Measurements from ENCODE around the gene SERPINA10.
"Not testable (repeated sequence)": the region's sequence is repeated elsewhere in the genome, so short reads cannot be mapped to it uniquely, and the experiment has no call there.

The SERPINA10 gene

DNA sequence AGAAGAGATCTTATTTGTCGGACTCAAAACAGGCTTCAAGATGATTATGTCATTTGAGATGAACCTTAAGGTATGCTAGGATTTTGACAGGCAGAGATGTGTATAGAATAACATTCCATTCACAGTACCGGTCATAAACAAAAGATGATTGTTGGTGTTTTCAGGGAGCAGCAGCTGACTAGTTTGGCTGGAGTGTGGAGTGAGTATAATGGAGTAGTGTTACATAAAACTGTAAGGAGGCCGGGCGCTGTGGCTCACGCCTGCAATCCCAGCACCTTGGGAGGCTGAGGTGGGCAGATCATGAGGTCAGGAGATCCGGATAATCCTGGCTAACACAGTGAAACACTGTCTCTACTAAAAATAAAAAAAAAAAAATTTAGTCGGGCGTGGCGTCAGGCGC is 23.9 kb downstream of the SERPINA10 start:
- no peak for DNase-seq (ENCODE audit: low read depth)
- no peak overlapping the region for H3K4me3 ChIP-seq (ENCODE audit: low read depth, low read length)
- TF ChIP-seq, protein P1, sequence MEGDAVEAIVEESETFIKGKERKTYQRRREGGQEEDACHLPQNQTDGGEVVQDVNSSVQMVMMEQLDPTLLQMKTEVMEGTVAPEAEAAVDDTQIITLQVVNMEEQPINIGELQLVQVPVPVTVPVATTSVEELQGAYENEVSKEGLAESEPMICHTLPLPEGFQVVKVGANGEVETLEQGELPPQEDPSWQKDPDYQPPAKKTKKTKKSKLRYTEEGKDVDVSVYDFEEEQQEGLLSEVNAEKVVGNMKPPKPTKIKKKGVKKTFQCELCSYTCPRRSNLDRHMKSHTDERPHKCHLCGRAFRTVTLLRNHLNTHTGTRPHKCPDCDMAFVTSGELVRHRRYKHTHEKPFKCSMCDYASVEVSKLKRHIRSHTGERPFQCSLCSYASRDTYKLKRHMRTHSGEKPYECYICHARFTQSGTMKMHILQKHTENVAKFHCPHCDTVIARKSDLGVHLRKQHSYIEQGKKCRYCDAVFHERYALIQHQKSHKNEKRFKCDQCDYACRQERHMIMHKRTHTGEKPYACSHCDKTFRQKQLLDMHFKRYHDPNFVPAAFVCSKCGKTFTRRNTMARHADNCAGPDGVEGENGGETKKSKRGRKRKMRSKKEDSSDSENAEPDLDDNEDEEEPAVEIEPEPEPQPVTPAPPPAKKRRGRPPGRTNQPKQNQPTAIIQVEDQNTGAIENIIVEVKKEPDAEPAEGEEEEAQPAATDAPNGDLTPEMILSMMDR (IDR thresholded peaks at IDR 0.05; ENCODE audit: low read depth, low read length, missing control alignments), result no peak
- in situ Hi-C loops (cut with HindIII; ENCODE audit: low sequenced_read_pairs), result no loop called here

DNA sequence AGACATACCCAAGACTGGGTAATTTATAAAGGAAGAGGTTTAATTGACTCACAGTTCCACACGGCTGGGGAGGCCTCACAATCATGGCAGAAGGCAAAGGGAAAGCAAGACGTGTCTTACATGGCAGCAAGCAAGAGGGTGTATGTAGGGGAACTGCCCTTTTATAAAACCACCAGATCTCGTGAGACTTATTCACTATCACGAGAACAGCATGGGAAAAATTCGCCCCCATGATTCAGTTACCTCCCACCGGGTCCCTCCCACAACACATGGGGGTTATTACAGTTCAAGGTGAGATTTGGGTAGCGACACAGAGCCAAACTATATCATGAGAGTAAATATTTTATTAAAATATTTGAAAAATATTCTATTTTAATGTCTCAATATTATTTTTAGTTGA is 24.5 kb downstream of the SERPINA10 start:
- in situ Hi-C loops (cut with HindIII; ENCODE audit: low sequenced_read_pairs); DNase-seq (ENCODE audit: low read depth); H3K4me3 ChIP-seq (ENCODE audit: low read depth, low read length): not testable (repeated sequence)

DNA sequence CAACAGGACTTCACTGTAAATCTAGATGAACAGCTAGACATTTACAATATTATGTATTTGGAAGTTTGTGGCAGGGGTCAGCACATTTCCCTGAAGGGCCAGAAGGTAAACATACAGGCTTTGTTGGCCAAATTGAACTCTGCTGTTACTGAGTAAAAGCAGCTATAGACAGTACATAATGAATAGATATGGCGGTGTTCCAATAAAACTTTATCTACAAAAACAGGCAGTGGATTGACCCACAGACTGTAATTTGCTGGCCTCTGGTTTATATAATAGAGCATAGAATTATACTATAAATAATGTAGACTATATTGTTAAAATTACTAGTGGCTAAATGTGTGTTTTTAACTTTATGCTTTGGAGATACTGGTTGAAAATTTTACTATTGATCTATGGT is 25.7 kb downstream of the SERPINA10 start:
- TF ChIP-seq, protein P1 (IDR thresholded peaks at IDR 0.05; ENCODE audit: low read depth, low read length, missing control alignments), result no peak
- DNase-seq (ENCODE audit: low read depth), result no peak
- in situ Hi-C loops (cut with HindIII; ENCODE audit: low sequenced_read_pairs), result no loop called here
- no peak overlapping the region for H3K4me3 ChIP-seq (ENCODE audit: low read depth, low read length)

DNA sequence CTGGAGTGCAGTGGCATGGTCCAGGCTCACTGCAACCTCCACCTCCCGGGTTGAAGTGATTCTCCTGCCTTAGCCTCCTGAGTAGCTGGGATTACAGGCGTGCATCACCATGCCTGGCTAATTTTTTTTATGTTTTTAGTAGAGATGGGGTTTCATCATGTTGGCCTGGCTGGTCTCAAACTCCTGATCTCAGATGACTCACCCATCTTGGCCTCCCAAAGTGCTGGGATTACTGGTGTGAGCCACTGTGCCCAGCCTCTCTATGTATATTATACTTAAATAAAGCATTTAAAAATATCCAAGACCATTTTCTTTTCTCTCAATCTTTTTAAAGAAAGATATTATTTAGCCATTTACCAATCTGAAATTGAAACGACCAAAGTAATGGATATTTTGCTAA is 28.9 kb downstream of the SERPINA10 start:
- in situ Hi-C loops (cut with HindIII; ENCODE audit: low sequenced_read_pairs); DNase-seq (ENCODE audit: low read depth); H3K4me3 ChIP-seq (ENCODE audit: low read depth, low read length): not testable (repeated sequence)

DNA sequence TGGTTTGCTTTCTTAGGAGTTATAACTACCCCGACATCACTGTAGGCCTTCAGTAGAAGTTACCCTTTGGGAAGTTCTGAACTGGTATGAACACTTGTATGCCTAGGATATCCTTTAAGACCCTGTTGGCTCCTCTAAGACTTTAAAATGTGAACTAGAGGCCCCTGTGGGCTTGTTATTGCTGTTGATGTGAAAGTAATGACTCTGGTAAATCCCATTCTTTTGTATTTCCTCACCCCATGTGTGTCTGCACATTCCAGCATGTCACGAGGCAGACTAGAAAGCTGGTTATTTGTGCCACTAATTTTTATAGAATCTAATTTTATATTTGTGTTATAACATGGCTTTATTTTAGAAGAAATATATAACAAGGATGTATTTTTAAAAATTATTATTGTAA is 48.9 kb downstream of the SERPINA10 start:
- TF ChIP-seq, protein P1 (IDR thresholded peaks at IDR 0.05; ENCODE audit: low read depth, low read length, missing control alignments), result no peak
- no peak for DNase-seq (ENCODE audit: low read depth)
- in situ Hi-C loops (cut with HindIII; ENCODE audit: low sequenced_read_pairs), result no loop called here
- H3K4me3 ChIP-seq (ENCODE audit: low read depth, low read length), result no peak overlapping the region

DNA sequence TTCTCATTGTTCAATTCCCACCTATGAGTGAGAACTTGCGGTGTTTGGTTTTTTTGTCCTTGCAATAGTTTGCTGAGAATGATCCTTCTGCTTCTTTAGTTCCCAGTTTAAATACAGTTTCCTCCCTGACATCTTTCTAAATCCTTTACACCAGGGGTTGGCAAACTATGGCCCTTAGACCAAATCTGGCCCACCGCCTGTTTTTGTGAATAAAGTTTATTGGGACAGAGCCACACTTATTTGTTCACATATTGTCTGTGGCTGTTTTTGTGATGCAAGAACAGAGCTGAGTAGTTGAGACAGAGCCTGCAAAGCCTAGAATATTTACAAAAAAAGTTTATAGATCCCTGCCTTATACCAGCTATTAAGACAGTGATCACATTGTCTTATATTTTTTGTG is 53.7 kb downstream of the SERPINA10 start:
- TF ChIP-seq, protein P1 (IDR thresholded peaks at IDR 0.05; ENCODE audit: low read depth, low read length, missing control alignments), result no peak
- no peak overlapping the region for H3K4me3 ChIP-seq (ENCODE audit: low read depth, low read length)
- no peak for DNase-seq (ENCODE audit: low read depth)
- in situ Hi-C loops (cut with HindIII; ENCODE audit: low sequenced_read_pairs), result no loop called here

DNA sequence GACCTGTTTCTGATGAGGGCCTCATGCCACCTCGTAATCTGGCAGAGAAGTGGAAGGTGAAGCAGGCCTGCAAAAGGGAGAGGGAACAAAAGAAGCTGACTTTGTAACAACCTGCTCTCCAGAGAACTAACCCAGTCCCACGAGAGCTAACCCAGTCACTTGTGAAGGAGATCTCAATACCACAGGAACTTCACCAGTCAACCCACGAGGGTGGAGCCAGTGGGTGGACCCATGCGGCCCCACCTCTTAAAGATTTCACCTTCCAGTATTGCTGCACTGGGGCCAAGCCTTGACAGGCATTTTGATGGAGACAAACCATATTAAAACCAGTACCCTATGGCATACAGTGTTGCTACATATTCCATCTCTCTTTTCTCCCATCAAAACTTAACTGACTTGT is 55.1 kb downstream of the SERPINA10 start:
- no peak for DNase-seq (ENCODE audit: low read depth)
- in situ Hi-C loops (cut with HindIII; ENCODE audit: low sequenced_read_pairs), result no loop called here
- no peak overlapping the region for H3K4me3 ChIP-seq (ENCODE audit: low read depth, low read length)
- TF ChIP-seq, protein P1 (IDR thresholded peaks at IDR 0.05; ENCODE audit: low read depth, low read length, missing control alignments), result no peak

DNA sequence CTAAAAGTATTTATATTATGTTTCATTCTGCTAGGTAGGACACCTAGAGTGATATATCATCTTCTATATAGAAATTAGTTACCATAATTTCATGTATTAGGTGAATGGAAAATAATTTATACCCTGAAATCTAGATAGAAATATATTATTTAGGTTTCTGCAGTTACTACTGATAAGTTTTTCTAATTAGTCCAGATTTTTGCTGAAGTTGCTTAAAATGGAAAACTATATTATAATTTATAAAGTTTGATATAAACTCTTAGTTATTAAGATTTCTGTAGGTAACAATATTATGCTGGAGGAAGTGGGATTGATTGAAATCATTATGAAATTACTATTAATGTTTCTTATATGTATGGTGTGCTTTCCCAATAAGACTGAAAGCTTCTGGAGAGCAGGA is 56.0 kb downstream of the SERPINA10 start:
- no peak overlapping the region for H3K4me3 ChIP-seq (ENCODE audit: low read depth, low read length)
- no peak for DNase-seq (ENCODE audit: low read depth)
- in situ Hi-C loops (cut with HindIII; ENCODE audit: low sequenced_read_pairs), result no loop called here
- TF ChIP-seq, protein P1 (IDR thresholded peaks at IDR 0.05; ENCODE audit: low read depth, low read length, missing control alignments), result no peak

Measured in astrocyte of the cerebellum (primary cell).